GM23338 (cell line): Measurements from ENCODE around the gene RENBP. TPM values are rescaled to one million over a fixed set of nuclear protein-coding genes. Genes with fewer than 3 reads are reported as not detected.

Experiments
- ATAC-seq: fragments of 200-7000 bp; cut with Tn5 transposase; 3 replicates; pipeline ENCODE4 v1.9.1; 2020
- DNase-seq: peaks from one replicate; pipeline ENCODE4 v3.0.0-alpha.2; 2015; ENCODE audit warnings: low spot score
- H2AFZ ChIP-seq: fragments of 200-600 bp; sonication (generic); 2 replicates; pipeline ENCODE4 v1.8.0; 2016; ENCODE audit warnings: antibody characterized with exemption, mild to moderate bottlenecking, moderate library complexity
- H3F3A ChIP-seq: fragments of 200-600 bp; sonication (generic); replicated peaks from 2 replicates; pipeline ENCODE4 v1.8.0; 2017; ENCODE audit warnings: antibody characterized with exemption, mixed run types, low read depth
- H3K27ac ChIP-seq: fragments of 200-600 bp; sonication (generic); 2 replicates; pipeline ENCODE4 v1.6.1; 2016; ENCODE audit warnings: low read depth
- H3K27me3 ChIP-seq: fragments of 200-600 bp; sonication (generic); 2 replicates; pipeline ENCODE4 v1.8.0; 2016; ENCODE audit warnings: mild to moderate bottlenecking, mixed run types, moderate library complexity; ENCODE audit not compliant: insufficient read depth
- H3K36me3 ChIP-seq: fragments of 200-600 bp; sonication (generic); 2 replicates; pipeline ENCODE4 v1.8.0; 2016; ENCODE audit warnings: mild to moderate bottlenecking; ENCODE audit not compliant: insufficient read depth
- H3K4me1 ChIP-seq: fragments of 200-600 bp; sonication (generic); 2 replicates; pipeline ENCODE4 v1.8.0; 2016; ENCODE audit warnings: mild to moderate bottlenecking, moderate library complexity; ENCODE audit not compliant: insufficient read depth
- H3K4me2 ChIP-seq: fragments of 200-600 bp; sonication (generic); 2 replicates; pipeline ENCODE4 v1.7.1; 2017; ENCODE audit warnings: mixed run types
- H3K4me3 ChIP-seq: fragments of 200-600 bp; sonication (generic); 2 replicates; pipeline ENCODE4 v1.6.1; 2016; ENCODE audit warnings: mixed run types
- H3K79me2 ChIP-seq: fragments of 200-600 bp; sonication (generic); replicated peaks from 2 replicates; pipeline ENCODE4 v1.8.0; 2017; ENCODE audit warnings: mild to moderate bottlenecking; ENCODE audit not compliant: insufficient read depth
- H3K9me2 ChIP-seq: fragments of 200-600 bp; sonication (generic); 2 replicates; pipeline ENCODE4 v1.8.0; 2017; ENCODE audit not compliant: insufficient read depth
- H4K20me1 ChIP-seq: fragments of 200-600 bp; sonication (generic); replicated peaks from 2 replicates; pipeline ENCODE4 v1.8.0; 2017; ENCODE audit warnings: mild to moderate bottlenecking; ENCODE audit not compliant: insufficient read depth
- H3K27ac Mint-ChIP-seq: 2 replicates; pipeline ENCODE4 v1.8.0; 2020; ENCODE audit warnings: inconsistent platforms, mild to moderate bottlenecking, moderate library complexity, mixed read lengths
- H3K27me3 Mint-ChIP-seq: 3 replicates; pipeline ENCODE4 v1.8.0; 2022; ENCODE audit warnings: low read depth, mild to moderate bottlenecking, moderate library complexity, mixed read lengths, inconsistent platforms; ENCODE audit not compliant: insufficient read depth, poor library complexity
- H3K36me3 Mint-ChIP-seq: 3 replicates; pipeline ENCODE4 v1.8.0; 2021; ENCODE audit warnings: low read depth, mild to moderate bottlenecking, inconsistent platforms, moderate library complexity, mixed read lengths
- H3K4me1 Mint-ChIP-seq: 3 replicates; pipeline ENCODE4 v1.8.0; 2020; ENCODE audit warnings: mild to moderate bottlenecking, inconsistent platforms, mixed read lengths
- H3K4me3 Mint-ChIP-seq: 3 replicates; pipeline ENCODE4 v1.8.0; 2021; ENCODE audit warnings: moderate library complexity, mild to moderate bottlenecking, inconsistent platforms, mixed read lengths
- H3K9me3 Mint-ChIP-seq: 3 replicates; pipeline ENCODE4 v1.8.0; 2020; ENCODE audit warnings: moderate library complexity, mild to moderate bottlenecking, inconsistent platforms, mixed read lengths
- CREB1 ChIP-seq: fragments of 250-450 bp; sonication (Bioruptor Pico); IDR thresholded peaks from 2 replicates; pipeline ENCODE4 v1.5.0; 2020; ENCODE audit warnings: low read depth, mild to moderate bottlenecking, moderate library complexity
- EZH2 ChIP-seq: fragments of 200-600 bp; sonication (generic); IDR thresholded peaks from one replicate; pipeline ENCODE4 v1.8.0; 2017; ENCODE audit warnings: antibody characterized with exemption, mild to moderate bottlenecking, low read depth; ENCODE audit not compliant: unreplicated experiment
- EZH2phosphoT487 ChIP-seq: fragments of 200-600 bp; sonication (generic); IDR thresholded peaks from one replicate; pipeline ENCODE4 v1.8.1; 2018; ENCODE audit warnings: antibody characterized with exemption; ENCODE audit not compliant: unreplicated experiment
- JUNB ChIP-seq: IDR thresholded peaks from one replicate; pipeline ENCODE4 v1.6.1; 2016; ENCODE audit warnings: antibody characterized with exemption; ENCODE audit not compliant: unreplicated experiment
- NANOG ChIP-seq: IDR thresholded peaks from 2 replicates; pipeline ENCODE4 v1.6.1; 2016; ENCODE audit warnings: antibody characterized with exemption, borderline replicate concordance
- POLR2AphosphoS5 ChIP-seq: IDR thresholded peaks from 2 replicates; pipeline ENCODE4 v1.6.1; 2016; ENCODE audit warnings: antibody characterized with exemption, low read depth
- STAT1 ChIP-seq: IDR thresholded peaks from one replicate; pipeline ENCODE4 v1.6.1; 2016; ENCODE audit warnings: antibody characterized with exemption; ENCODE audit not compliant: unreplicated experiment
- ZNF114 ChIP-seq: fragments of 250-450 bp; sonication (Bioruptor Pico); IDR thresholded peaks from 2 replicates; pipeline ENCODE4 v1.5.0; 2020; ENCODE audit warnings: mild to moderate bottlenecking, moderate library complexity
- ZNF331 ChIP-seq: fragments of 250-450 bp; sonication (Bioruptor Pico); IDR thresholded peaks from 2 replicates; pipeline ENCODE4 v1.5.0; 2020; ENCODE audit warnings: low read depth, mild to moderate bottlenecking, moderate library complexity
- polyA plus RNA-seq: library from polyadenylated mRNA; unstranded; fragments of >200 nt; fragmentation: Nextera tagmentation; extraction: Ambion mirVana; gene quantifications from 2 replicates; pipeline ENCODE4 v1.2.1, GENCODE V29; 2016
- total RNA-seq: library from RNA; depleted of rRNA; stranded (reverse); fragments of >200 nt; shearing (Covaris generic); gene quantifications from 2 replicates; pipeline ENCODE4 v1.2.3, GENCODE V29; 2014
- TF ChIP-seq, protein P1 (sequence below), 2 experiments: fragments of 200-600 bp in 1 of 2; sonication (generic) in 1 of 2; conservative IDR thresholded peaks; 2 replicates each; pipeline versions ENCODE4 v1.5.1 to v1.6.1; 2016 to 2017; ENCODE audit warnings: antibody characterized with exemption in 2 of 2, low read depth in 2 of 2, mild to moderate bottlenecking in 2 of 2, moderate library complexity in 1 of 2
- TF ChIP-seq, protein P2 (sequence below): IDR thresholded peaks from one replicate; pipeline ENCODE4 v1.6.1; 2018; ENCODE audit warnings: antibody characterized with exemption; ENCODE audit not compliant: unreplicated experiment
- TF ChIP-seq, protein P3 (sequence below): fragments of 250-450 bp; sonication (Bioruptor Pico); IDR thresholded peaks from 2 replicates; pipeline ENCODE4 v1.5.0; 2020; ENCODE audit warnings: mild to moderate bottlenecking, moderate library complexity
- TF ChIP-seq, protein P4 (sequence below): IDR thresholded peaks from 2 replicates; pipeline ENCODE4 v1.6.1; 2016; ENCODE audit warnings: antibody characterized with exemption

Gene RENBP
- total and polyA plus RNA-seq, 2 experiments from 2014 or later: 2.0 to 10.3 TPM

DNA sequence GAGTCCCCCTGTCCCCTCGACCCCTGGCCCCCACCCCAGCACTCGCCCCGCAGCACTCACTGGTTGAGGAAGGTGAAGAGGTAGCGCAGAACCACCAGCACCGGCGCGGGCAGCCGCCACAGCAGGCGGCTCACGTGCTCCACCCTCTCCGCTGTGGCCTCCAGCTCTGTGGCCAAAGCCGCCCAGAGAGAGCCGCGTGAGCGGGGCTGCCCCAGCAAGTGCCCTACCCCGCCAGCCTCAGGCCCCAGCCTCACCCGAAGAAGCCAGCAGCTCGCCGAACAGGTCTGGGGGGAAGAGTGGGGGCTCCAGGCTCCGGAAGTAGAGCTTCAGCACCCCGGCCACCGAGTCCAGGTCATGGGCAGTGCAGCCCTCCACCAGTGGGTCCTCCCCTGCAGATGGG is 34.0 kb downstream of the RENBP start:
- ATAC-seq (no peak), DNase-seq (no peak)
- Histone ChIP-seq H4K20me1 (no peaks in the 10 kb centered on the region), H3F3A (no peaks in the 10 kb centered on the region), H3K27ac (no peak overlapping the region), H3K79me2 (no peaks in the 10 kb centered on the region), H3K4me2 (no peak overlapping the region), H3K27me3 (no peaks in the 10 kb centered on the region), H3K36me3 (no peaks in the 10 kb centered on the region), H3K4me1 (no peaks in the 10 kb centered on the region), H3K9me2 (no peaks in the 10 kb centered on the region), H3K4me3 (no peak overlapping the region), H2AFZ (no peak overlapping the region)
- Mint-ChIP-seq H3K9me3 (no peaks in the 10 kb centered on the region), H3K4me1 (no peaks in the 10 kb centered on the region; the same call in 2 of the 3 replicates), H3K27ac (no peak overlapping the region), H3K4me3 (no peak overlapping the region), H3K36me3 (peaks cover 6% of the 10 kb centered on the region; the same call in 2 of the 3 replicates), H3K27me3 (no peaks in the 10 kb centered on the region)
- no peak for TF ChIP-seq ZNF114 (CRISPR knock-in tag)
- no peak for TF ChIP-seq CREB1 (CRISPR knock-in tag)
- TF ChIP-seq NANOG: no peak
- TF ChIP-seq POLR2AphosphoS5: no peak
- TF ChIP-seq EZH2: no peak
- no peak for TF ChIP-seq STAT1
- TF ChIP-seq, protein P1, sequence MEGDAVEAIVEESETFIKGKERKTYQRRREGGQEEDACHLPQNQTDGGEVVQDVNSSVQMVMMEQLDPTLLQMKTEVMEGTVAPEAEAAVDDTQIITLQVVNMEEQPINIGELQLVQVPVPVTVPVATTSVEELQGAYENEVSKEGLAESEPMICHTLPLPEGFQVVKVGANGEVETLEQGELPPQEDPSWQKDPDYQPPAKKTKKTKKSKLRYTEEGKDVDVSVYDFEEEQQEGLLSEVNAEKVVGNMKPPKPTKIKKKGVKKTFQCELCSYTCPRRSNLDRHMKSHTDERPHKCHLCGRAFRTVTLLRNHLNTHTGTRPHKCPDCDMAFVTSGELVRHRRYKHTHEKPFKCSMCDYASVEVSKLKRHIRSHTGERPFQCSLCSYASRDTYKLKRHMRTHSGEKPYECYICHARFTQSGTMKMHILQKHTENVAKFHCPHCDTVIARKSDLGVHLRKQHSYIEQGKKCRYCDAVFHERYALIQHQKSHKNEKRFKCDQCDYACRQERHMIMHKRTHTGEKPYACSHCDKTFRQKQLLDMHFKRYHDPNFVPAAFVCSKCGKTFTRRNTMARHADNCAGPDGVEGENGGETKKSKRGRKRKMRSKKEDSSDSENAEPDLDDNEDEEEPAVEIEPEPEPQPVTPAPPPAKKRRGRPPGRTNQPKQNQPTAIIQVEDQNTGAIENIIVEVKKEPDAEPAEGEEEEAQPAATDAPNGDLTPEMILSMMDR (conservative IDR thresholded peaks at IDR 0.05; ENCODE audit: low read depth in 2 of 2): no peak
- TF ChIP-seq EZH2phosphoT487: no peak
- no peak for TF ChIP-seq ZNF331 (CRISPR knock-in tag)
- TF ChIP-seq, protein P2, sequence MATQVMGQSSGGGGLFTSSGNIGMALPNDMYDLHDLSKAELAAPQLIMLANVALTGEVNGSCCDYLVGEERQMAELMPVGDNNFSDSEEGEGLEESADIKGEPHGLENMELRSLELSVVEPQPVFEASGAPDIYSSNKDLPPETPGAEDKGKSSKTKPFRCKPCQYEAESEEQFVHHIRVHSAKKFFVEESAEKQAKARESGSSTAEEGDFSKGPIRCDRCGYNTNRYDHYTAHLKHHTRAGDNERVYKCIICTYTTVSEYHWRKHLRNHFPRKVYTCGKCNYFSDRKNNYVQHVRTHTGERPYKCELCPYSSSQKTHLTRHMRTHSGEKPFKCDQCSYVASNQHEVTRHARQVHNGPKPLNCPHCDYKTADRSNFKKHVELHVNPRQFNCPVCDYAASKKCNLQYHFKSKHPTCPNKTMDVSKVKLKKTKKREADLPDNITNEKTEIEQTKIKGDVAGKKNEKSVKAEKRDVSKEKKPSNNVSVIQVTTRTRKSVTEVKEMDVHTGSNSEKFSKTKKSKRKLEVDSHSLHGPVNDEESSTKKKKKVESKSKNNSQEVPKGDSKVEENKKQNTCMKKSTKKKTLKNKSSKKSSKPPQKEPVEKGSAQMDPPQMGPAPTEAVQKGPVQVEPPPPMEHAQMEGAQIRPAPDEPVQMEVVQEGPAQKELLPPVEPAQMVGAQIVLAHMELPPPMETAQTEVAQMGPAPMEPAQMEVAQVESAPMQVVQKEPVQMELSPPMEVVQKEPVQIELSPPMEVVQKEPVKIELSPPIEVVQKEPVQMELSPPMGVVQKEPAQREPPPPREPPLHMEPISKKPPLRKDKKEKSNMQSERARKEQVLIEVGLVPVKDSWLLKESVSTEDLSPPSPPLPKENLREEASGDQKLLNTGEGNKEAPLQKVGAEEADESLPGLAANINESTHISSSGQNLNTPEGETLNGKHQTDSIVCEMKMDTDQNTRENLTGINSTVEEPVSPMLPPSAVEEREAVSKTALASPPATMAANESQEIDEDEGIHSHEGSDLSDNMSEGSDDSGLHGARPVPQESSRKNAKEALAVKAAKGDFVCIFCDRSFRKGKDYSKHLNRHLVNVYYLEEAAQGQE: no peak
- TF ChIP-seq, protein P3, sequence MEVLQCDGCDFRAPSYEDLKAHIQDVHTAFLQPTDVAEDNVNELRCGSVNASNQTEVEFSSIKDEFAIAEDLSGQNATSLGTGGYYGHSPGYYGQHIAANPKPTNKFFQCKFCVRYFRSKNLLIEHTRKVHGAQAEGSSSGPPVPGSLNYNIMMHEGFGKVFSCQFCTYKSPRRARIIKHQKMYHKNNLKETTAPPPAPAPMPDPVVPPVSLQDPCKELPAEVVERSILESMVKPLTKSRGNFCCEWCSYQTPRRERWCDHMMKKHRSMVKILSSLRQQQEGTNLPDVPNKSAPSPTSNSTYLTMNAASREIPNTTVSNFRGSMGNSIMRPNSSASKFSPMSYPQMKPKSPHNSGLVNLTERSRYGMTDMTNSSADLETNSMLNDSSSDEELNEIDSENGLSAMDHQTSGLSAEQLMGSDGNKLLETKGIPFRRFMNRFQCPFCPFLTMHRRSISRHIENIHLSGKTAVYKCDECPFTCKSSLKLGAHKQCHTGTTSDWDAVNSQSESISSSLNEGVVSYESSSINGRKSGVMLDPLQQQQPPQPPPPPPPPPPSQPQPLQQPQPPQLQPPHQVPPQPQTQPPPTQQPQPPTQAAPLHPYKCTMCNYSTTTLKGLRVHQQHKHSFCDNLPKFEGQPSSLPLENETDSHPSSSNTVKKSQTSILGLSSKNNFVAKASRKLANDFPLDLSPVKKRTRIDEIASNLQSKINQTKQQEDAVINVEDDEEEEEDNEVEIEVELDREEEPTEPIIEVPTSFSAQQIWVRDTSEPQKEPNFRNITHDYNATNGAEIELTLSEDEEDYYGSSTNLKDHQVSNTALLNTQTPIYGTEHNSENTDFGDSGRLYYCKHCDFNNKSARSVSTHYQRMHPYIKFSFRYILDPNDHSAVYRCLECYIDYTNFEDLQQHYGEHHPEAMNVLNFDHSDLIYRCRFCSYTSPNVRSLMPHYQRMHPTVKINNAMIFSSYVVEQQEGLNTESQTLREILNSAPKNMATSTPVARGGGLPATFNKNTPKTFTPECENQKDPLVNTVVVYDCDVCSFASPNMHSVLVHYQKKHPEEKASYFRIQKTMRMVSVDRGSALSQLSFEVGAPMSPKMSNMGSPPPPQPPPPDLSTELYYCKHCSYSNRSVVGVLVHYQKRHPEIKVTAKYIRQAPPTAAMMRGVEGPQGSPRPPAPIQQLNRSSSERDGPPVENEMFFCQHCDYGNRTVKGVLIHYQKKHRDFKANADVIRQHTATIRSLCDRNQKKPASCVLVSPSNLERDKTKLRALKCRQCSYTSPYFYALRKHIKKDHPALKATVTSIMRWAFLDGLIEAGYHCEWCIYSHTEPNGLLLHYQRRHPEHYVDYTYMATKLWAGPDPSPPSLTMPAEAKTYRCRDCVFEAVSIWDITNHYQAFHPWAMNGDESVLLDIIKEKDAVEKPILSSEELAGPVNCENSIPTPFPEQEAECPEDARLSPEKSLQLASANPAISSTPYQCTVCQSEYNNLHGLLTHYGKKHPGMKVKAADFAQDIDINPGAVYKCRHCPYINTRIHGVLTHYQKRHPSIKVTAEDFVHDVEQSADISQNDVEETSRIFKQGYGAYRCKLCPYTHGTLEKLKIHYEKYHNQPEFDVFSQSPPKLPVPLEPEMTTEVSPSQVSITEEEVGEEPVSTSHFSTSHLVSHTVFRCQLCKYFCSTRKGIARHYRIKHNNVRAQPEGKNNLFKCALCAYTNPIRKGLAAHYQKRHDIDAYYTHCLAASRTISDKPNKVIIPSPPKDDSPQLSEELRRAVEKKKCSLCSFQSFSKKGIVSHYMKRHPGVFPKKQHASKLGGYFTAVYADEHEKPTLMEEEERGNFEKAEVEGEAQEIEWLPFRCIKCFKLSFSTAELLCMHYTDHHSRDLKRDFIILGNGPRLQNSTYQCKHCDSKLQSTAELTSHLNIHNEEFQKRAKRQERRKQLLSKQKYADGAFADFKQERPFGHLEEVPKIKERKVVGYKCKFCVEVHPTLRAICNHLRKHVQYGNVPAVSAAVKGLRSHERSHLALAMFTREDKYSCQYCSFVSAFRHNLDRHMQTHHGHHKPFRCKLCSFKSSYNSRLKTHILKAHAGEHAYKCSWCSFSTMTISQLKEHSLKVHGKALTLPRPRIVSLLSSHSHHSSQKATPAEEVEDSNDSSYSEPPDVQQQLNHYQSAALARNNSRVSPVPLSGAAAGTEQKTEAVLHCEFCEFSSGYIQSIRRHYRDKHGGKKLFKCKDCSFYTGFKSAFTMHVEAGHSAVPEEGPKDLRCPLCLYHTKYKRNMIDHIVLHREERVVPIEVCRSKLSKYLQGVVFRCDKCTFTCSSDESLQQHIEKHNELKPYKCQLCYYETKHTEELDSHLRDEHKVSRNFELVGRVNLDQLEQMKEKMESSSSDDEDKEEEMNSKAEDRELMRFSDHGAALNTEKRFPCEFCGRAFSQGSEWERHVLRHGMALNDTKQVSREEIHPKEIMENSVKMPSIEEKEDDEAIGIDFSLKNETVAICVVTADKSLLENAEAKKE (CRISPR knock-in tag): no peak
- TF ChIP-seq JUNB: no peak
- TF ChIP-seq, protein P4, sequence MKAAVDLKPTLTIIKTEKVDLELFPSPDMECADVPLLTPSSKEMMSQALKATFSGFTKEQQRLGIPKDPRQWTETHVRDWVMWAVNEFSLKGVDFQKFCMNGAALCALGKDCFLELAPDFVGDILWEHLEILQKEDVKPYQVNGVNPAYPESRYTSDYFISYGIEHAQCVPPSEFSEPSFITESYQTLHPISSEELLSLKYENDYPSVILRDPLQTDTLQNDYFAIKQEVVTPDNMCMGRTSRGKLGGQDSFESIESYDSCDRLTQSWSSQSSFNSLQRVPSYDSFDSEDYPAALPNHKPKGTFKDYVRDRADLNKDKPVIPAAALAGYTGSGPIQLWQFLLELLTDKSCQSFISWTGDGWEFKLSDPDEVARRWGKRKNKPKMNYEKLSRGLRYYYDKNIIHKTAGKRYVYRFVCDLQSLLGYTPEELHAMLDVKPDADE: no peak
